Peyer's patch (tissue), 4 donors: ENCODE data around the gene GATA6.

Experiments used
- CTCF ChIP-seq, 6 experiments: fragments of 450-650 bp in 4 of 6; fragments of 200-600 bp in 2 of 6; sonication (generic) in 1 of 6; IDR thresholded peaks; one replicate each; pipeline ENCODE4 v1.5.1; 2017 to 2019; ENCODE audit warnings: antibody characterized with exemption in 6 of 6, mild to moderate bottlenecking in 3 of 6, moderate library complexity in 1 of 6
- POLR2A ChIP-seq, 2 donors: fragments of 450-650 bp; IDR thresholded peaks; one replicate each; pipeline ENCODE4 v1.5.1; 2017; ENCODE audit warnings: antibody characterized with exemption in 2 of 2, mild to moderate bottlenecking in 2 of 2, moderate library complexity in 2 of 2

DNA sequence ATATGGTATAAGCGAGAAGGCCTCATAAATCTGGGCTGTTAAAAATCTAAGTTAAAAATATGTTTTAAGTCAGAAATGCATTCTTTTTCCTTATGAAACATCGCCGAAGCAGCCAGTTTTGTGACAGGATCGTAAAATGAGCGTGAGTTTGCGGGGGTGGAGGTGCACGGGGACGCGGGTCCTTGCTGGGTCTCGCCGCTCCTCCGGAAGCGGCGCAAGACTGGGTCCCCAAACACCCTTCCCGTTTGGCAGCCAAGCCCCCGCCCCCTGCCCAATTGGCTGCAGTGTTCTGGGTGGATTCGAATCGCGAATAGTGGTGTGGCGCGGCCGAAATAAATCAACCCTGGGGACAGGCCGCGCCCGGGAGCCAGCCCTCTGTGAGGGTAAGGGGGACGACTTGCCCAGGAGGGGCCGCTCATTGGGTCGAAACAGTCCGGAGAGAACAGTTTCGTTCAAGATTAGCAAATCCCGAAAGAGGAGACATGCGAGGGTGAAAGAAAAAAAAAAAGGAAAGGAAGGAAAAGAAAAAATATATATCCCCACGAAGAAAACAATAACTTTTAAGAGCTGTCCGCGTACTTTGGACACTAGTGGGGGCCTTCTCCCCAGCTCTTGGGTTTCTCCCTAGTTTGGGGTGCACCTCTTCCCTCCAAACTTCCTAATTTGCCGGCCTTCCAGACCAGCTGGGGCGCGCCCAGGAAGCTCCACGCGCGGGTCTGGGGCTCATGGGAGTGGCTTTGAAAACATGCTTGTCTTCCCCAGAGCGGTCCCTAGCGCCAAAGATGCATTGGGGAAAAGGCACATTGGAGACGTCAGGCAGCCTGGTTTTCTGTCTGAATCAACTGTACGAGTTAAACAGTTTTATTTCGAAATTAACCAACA is 3.1 kb upstream of the GATA6 start:
- no peak for TF ChIP-seq CTCF (IDR thresholded peaks at IDR 0.05)
- peak in 1 of 2 donors; percentile 46 for TF ChIP-seq POLR2A (IDR thresholded peaks at IDR 0.05)
